ENCODE data around the gene MTERF4. TPM values are rescaled to one million over a fixed set of nuclear protein-coding genes. Genes with fewer than 3 reads are reported as not detected.

MTERF4 gene
- total and polyA plus RNA-seq, 7 donors, result 27.3 to 48.0 (median 32.8) TPM

GRCh38 chr2:241049739-241050623, 52.1 kb downstream of the MTERF4 start:
- DNase-seq (no peak), ATAC-seq (no peak)
- Histone ChIP-seq H3K9me3 (no peaks in the 10 kb centered on the region), H3K4me1 (no peaks in the 10 kb centered on the region), H3K36me3 (ENCODE audit: insufficient read depth in 1 of 2, low read depth in 1 of 2) (peaks cover 5 to 80% of the 10 kb centered on the region in 2 donors), H3K27me3 (ENCODE audit: insufficient read depth in 3 of 3, low read length in 2 of 3) (no peaks in the 10 kb centered on the region), H3K27ac (no peak overlapping the region), H3K4me3 (no peak overlapping the region)
- 63 to 68% (median 65%) methylated on average over 36 to 38 of the region's 38 CpGs for WGBS, 3 donors
- TF ChIP-seq CTCF (IDR thresholded peaks at IDR 0.05), result no peak
- intact Hi-C loops (cut with DNase I), result no loop called here

GRCh38 chr2:241048949-241049343, 53.1 kb downstream of the MTERF4 start:
- DNase-seq, result no peak
- Histone ChIP-seq H3K27me3 (ENCODE audit: insufficient read depth in 3 of 3, low read length in 2 of 3) (no peaks in the 10 kb centered on the region), H3K4me1 (no peaks in the 10 kb centered on the region), H3K36me3 (ENCODE audit: insufficient read depth in 1 of 2, low read depth in 1 of 2) (peaks cover 11 to 80% of the 10 kb centered on the region in 2 donors), H3K9me3 (no peaks in the 10 kb centered on the region), H3K27ac (no peak overlapping the region), H3K4me3 (no peak overlapping the region)
- 85 to 90% (median 87%) methylated on average over 11 of the region's 11 CpGs for WGBS, 3 donors
- peak in 1 of 4 donors; percentile 9 for ATAC-seq
- no peak for TF ChIP-seq CTCF (IDR thresholded peaks at IDR 0.05)
- intact Hi-C loops (cut with DNase I), result no loop called here

- no peak overlapping the region for H3K27ac ChIP-seq
- H3K4me1 ChIP-seq, result no peaks in the 10 kb centered on the region
- intact Hi-C loops (cut with DNase I), result no loop called here
- 90 to 94% (median 91%) methylated on average over 30 of the region's 30 CpGs for WGBS, 3 donors
- H3K36me3 ChIP-seq (ENCODE audit: insufficient read depth in 1 of 2, low read depth in 1 of 2), result peaks cover 11 to 77% of the 10 kb centered on the region in 2 donors
- no peaks in the 10 kb centered on the region for H3K9me3 ChIP-seq
- ATAC-seq, result no peak
- no peak for TF ChIP-seq CTCF (IDR thresholded peaks at IDR 0.05)
- H3K27me3 ChIP-seq (ENCODE audit: insufficient read depth in 3 of 3, low read length in 2 of 3), result no peaks in the 10 kb centered on the region
- no peak for DNase-seq
- H3K4me3 ChIP-seq, result no peak overlapping the region
These were observed 53.7 kb downstream of the MTERF4 start for GRCh38 chr2:241048149-241048948.

DNA sequence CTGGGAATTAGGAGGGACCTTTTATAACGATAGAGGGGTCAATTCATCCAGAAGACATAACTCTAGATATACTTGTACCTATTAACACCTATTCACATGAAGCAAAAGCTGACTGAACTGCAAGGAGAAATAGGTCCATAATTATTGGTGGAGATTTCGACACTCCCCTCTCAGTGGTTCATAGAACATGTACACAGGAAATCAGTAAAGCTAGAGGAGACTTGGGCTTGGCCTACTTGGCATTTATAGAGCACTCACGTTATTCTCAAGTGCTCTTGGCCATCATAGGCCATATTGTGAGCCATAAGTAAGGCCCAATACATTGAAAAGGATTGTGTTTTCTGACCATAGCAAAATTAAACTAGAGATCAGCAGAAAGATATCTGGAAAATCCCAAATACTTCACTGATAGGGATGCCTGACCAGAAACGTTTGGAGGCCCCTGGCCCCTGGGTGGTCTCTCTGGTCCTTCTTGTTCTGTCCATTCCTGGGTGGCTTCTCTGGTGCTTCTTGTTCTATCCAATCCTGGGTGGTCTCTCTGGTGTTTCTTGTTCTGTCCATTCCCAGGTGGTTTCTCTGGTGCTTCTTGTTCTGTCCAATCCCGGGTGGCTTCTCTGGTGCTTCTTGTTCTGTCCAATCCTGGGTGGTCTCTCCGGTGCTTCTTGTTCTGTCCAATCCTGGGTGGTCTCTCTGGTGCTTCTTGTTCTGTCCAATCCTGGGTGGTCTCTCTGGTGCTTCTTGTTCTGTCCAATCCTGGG, 54.7 kb downstream of the MTERF4 start:
- Histone ChIP-seq H3K4me3 (no peak overlapping the region), H3K27ac (no peak overlapping the region), H3K36me3 (ENCODE audit: insufficient read depth in 1 of 2, low read depth in 1 of 2) (peaks cover 11 to 79% of the 10 kb centered on the region in 2 donors), H3K4me1 (no peaks in the 10 kb centered on the region), H3K27me3 (ENCODE audit: insufficient read depth in 3 of 3, low read length in 2 of 3) (no peaks in the 10 kb centered on the region), H3K9me3 (no peaks in the 10 kb centered on the region)
- 73 to 74% (median 74%) methylated on average over 6 of the region's 6 CpGs for WGBS, 3 donors
- TF ChIP-seq CTCF (IDR thresholded peaks at IDR 0.05), result no peak
- no peak for ATAC-seq
- no peak for DNase-seq
- intact Hi-C loops (cut with DNase I), result no loop called here

Other genes starting within 250 kb of the MTERF4 start
- gene AGXT, start 233.5 kb downstream of the MTERF4 start, total RNA-seq, result under 1 TPM in 1 of 4 donors, not detected in 3; 0.30 TPM
- gene AGXT, start 233.5 kb downstream of the MTERF4 start, polyA plus RNA-seq, result 1 to 10 TPM in 1 of 3 donors, under 1 TPM in 1, not detected in 1; 0.11 to 1.3 TPM
- gene MAB21L4, start 206.1 kb downstream of the MTERF4 start, total RNA-seq, result not detected
- not detected for gene MAB21L4, start 206.1 kb downstream of the MTERF4 start, polyA plus RNA-seq
- gene CROCC2, start 196.0 kb downstream of the MTERF4 start, total RNA-seq, result not detected
- gene CROCC2, start 196.0 kb downstream of the MTERF4 start, polyA plus RNA-seq, result under 1 TPM in 1 of 3 donors, not detected in 2; 0.01 TPM
- 10 to 100 TPM in 2 of 4 donors, 1 to 10 TPM in 2; 8.6 to 36.9 (median 11.1) TPM for gene SNED1, start 103.7 kb downstream of the MTERF4 start, total RNA-seq
- 1 to 10 TPM; 7.8 to 9.2 (median 9.2) TPM for gene SNED1, start 103.7 kb downstream of the MTERF4 start, polyA plus RNA-seq
- 1 to 10 TPM in 2 of 4 donors, under 1 TPM in 2; 0.71 to 1.9 (median 1.2) TPM for gene PASK, start 47.2 kb upstream of the MTERF4 start, total RNA-seq
- 1 to 10 TPM in 1 of 3 donors, under 1 TPM in 2; 0.41 to 1.3 (median 0.44) TPM for gene PASK, start 47.2 kb upstream of the MTERF4 start, polyA plus RNA-seq
- 10 to 100 TPM; 71.3 to 80.8 (median 72.2) TPM for gene PPP1R7, start 48.2 kb upstream of the MTERF4 start, total RNA-seq
- gene PPP1R7, start 48.2 kb upstream of the MTERF4 start, polyA plus RNA-seq, result 100 to 1,000 TPM in 1 of 3 donors, 10 to 100 TPM in 2; 44.0 to 108 (median 74.6) TPM
- gene ANO7, start 86.4 kb upstream of the MTERF4 start, total RNA-seq, result 1 to 10 TPM in 1 of 4 donors, under 1 TPM in 3; 0.36 to 1.8 (median 0.64) TPM
- gene ANO7, start 86.4 kb upstream of the MTERF4 start, polyA plus RNA-seq, result under 1 TPM; 0.22 to 0.55 (median 0.34) TPM
- gene HDLBP, start 213.4 kb upstream of the MTERF4 start, total RNA-seq, result 100 to 1,000 TPM; 349 to 526 (median 469) TPM
- gene HDLBP, start 213.4 kb upstream of the MTERF4 start, polyA plus RNA-seq, result 100 to 1,000 TPM; 264 to 421 (median 283) TPM
- 100 to 1,000 TPM in 3 of 4 donors, 10 to 100 TPM in 1; 86.4 to 161 (median 126) TPM for gene SEPTIN2, start 213.6 kb upstream of the MTERF4 start, total RNA-seq
- 100 to 1,000 TPM in 1 of 3 donors, 10 to 100 TPM in 2; 68.8 to 122 (median 90.0) TPM for gene SEPTIN2, start 213.6 kb upstream of the MTERF4 start, polyA plus RNA-seq